ENCODE measurements around the gene USP31.
A peak's percentile ranks its signal among the peaks of the same experiment; 100 is the strongest.

Gene USP31

GRCh38 chr16:23064639-23065038, 84.6 kb downstream of the USP31 start:
- DNase-seq (ENCODE audit: low read depth in 2 of 3, low spot score in 2 of 3): no peak

- no peak for DNase-seq (ENCODE audit: low read depth in 2 of 3, low spot score in 2 of 3)
These were observed 86.7 kb downstream of the USP31 start for GRCh38 chr16:23062524-23062923.

- no peak for DNase-seq (ENCODE audit: low read depth in 2 of 3, low spot score in 2 of 3)
These were observed 87.6 kb downstream of the USP31 start for GRCh38 chr16:23061669-23062068.

GRCh38 chr16:23060458-23061320, 88.6 kb downstream of the USP31 start:
- peak in 2 of 3 experiments; percentile 10 to 29 for DNase-seq (ENCODE audit: low read depth in 2 of 3, low spot score in 2 of 3)

GRCh38 chr16:23059433-23059832, 89.8 kb downstream of the USP31 start:
- no peak for DNase-seq (ENCODE audit: low read depth in 2 of 3, low spot score in 2 of 3)

- no peak for DNase-seq (ENCODE audit: low read depth in 2 of 3, low spot score in 2 of 3)
These were observed 90.7 kb downstream of the USP31 start for GRCh38 chr16:23058576-23058975.

GRCh38 chr16:23057013-23057596, 92.1 kb downstream of the USP31 start:
- DNase-seq (ENCODE audit: low read depth in 2 of 3, low spot score in 2 of 3): no peak

- DNase-seq (ENCODE audit: low read depth in 2 of 3, low spot score in 2 of 3): no peak
These were observed 93.8 kb downstream of the USP31 start for GRCh38 chr16:23055481-23055880.

GRCh38 chr16:23052908-23053580, 96.2 kb downstream of the USP31 start:
- no peak for DNase-seq (ENCODE audit: low read depth in 2 of 3, low spot score in 2 of 3)

GRCh38 chr16:23052221-23052620, 97.0 kb downstream of the USP31 start:
- DNase-seq (ENCODE audit: low read depth in 2 of 3, low spot score in 2 of 3): no peak

- DNase-seq (ENCODE audit: low read depth in 2 of 3, low spot score in 2 of 3): no peak
These were observed 97.7 kb downstream of the USP31 start for GRCh38 chr16:23051587-23051986.

- no peak for DNase-seq (ENCODE audit: low read depth in 2 of 3, low spot score in 2 of 3)
These were observed 101.1 kb downstream of the USP31 start for GRCh38 chr16:23048164-23048563.

GRCh38 chr16:23045025-23045424, 104.2 kb downstream of the USP31 start:
- DNase-seq (ENCODE audit: low read depth in 2 of 3, low spot score in 2 of 3): no peak

- DNase-seq (ENCODE audit: low read depth in 2 of 3, low spot score in 2 of 3): no peak
These were observed 109.0 kb downstream of the USP31 start for GRCh38 chr16:23040246-23040645.

GRCh38 chr16:23039118-23039517, 110.1 kb downstream of the USP31 start:
- no peak for DNase-seq (ENCODE audit: low read depth in 2 of 3, low spot score in 2 of 3)

- no peak for DNase-seq (ENCODE audit: low read depth in 2 of 3, low spot score in 2 of 3)
These were observed 114.0 kb downstream of the USP31 start for GRCh38 chr16:23035240-23035639.

GRCh38 chr16:23031508-23032098, 117.6 kb downstream of the USP31 start:
- no peak for DNase-seq (ENCODE audit: low read depth in 2 of 3, low spot score in 2 of 3)

- DNase-seq (ENCODE audit: low read depth in 2 of 3, low spot score in 2 of 3): no peak
These were observed 119.4 kb downstream of the USP31 start for GRCh38 chr16:23029733-23030420.

GRCh38 chr16:23027386-23027785, 121.9 kb downstream of the USP31 start:
- DNase-seq (ENCODE audit: low read depth in 2 of 3, low spot score in 2 of 3): no peak

- no peak for DNase-seq (ENCODE audit: low read depth in 2 of 3, low spot score in 2 of 3)
These were observed 122.4 kb downstream of the USP31 start for GRCh38 chr16:23026784-23027362.
